ENCODE results near the gene PLA2G3. TPM values are rescaled to one million over a fixed set of nuclear protein-coding genes. Genes with fewer than 3 reads are reported as not detected.

The PLA2G3 gene
- total RNA-seq, 2 experiments from 2014 or later = not detected

- ChIA-PET CTCF (no interaction called here), POLR2A (no interaction called here)
- no peak for ATAC-seq (ENCODE audit: poor library complexity)
- Mint-ChIP-seq H3K27me3 (no peaks in the 10 kb centered on the region), H3K4me1 (ENCODE audit: low read depth) (peaks cover 3% of the 10 kb centered on the region), H3K27ac (no peak overlapping the region), H3K36me3 (ENCODE audit: low read depth) (peaks cover 72% of the 10 kb centered on the region), H3K4me3 (no peak overlapping the region), H3K9me3 (no peaks in the 10 kb centered on the region)
- DNase-seq = no peak
- Histone ChIP-seq H3K36me3 (ENCODE audit: insufficient read depth, low read length) (peaks cover 34% of the 10 kb centered on the region), H3K27me3 (ENCODE audit: control insufficient read depth in 1 of 2, insufficient read depth in 2 of 2, low read length in 2 of 2) (no peaks in the 10 kb centered on the region), H3K4me1 (ENCODE audit: insufficient read depth, low read length) (peaks cover 3% of the 10 kb centered on the region), H3K4me3 (ENCODE audit: low read length) (no peak overlapping the region), H3K27ac (ENCODE audit: low read depth in 1 of 2, low read length in 2 of 2) (no peak overlapping the region), H3K9me3 (ENCODE audit: control insufficient read depth in 1 of 2, insufficient read depth in 1 of 2, low read length in 2 of 2) (no peaks in the 10 kb centered on the region)
- TF ChIP-seq CTCF (IDR thresholded peaks at IDR 0.05) = no peak
- intact Hi-C loops (cut with DNase I, micrococcal nuclease) = no loop called here
Measured at GRCh38 chr22:31184015-31184414, 43.7 kb upstream of the PLA2G3 start.

GRCh38 chr22:31179345-31179744 lies 39.0 kb upstream of the PLA2G3 start:
- H3K4me1 ChIP-seq (ENCODE audit: insufficient read depth, low read length) = peaks cover 3% of the 10 kb centered on the region
- no peak overlapping the region for H3K27ac ChIP-seq (ENCODE audit: low read depth in 1 of 2, low read length in 2 of 2)
- POLR2A ChIA-PET = no interaction called here
- intact Hi-C loops (cut with DNase I, micrococcal nuclease) = no loop called here
- DNase-seq (no peak), ATAC-seq (ENCODE audit: poor library complexity) (no peak)
- Mint-ChIP-seq H3K36me3 (ENCODE audit: low read depth) (peaks cover 60% of the 10 kb centered on the region), H3K27ac (no peak overlapping the region), H3K4me3 (no peak overlapping the region), H3K27me3 (no peaks in the 10 kb centered on the region), H3K9me3 (no peaks in the 10 kb centered on the region), H3K4me1 (ENCODE audit: low read depth) (peaks cover 27% of the 10 kb centered on the region)
- TF ChIP-seq CTCF (IDR thresholded peaks at IDR 0.05) = no peak
- CTCF ChIA-PET = interaction anchor here (0.6 kb wide), 1 partner anchor 278 kb away, joined by 4 read pairs; no protein-coding TSS in a partner anchor
- H3K36me3 ChIP-seq (ENCODE audit: insufficient read depth, low read length) = peaks cover 32% of the 10 kb centered on the region
- no peaks in the 10 kb centered on the region for H3K9me3 ChIP-seq (ENCODE audit: control insufficient read depth in 1 of 2, insufficient read depth in 1 of 2, low read length in 2 of 2)
- no peak overlapping the region for H3K4me3 ChIP-seq (ENCODE audit: low read length)
- H3K27me3 ChIP-seq (ENCODE audit: control insufficient read depth in 1 of 2, insufficient read depth in 2 of 2, low read length in 2 of 2) = no peaks in the 10 kb centered on the region

GRCh38 chr22:31178859-31179258 lies 38.6 kb upstream of the PLA2G3 start:
- H3K4me1 Mint-ChIP-seq (ENCODE audit: low read depth) = peaks cover 28% of the 10 kb centered on the region
- no peaks in the 10 kb centered on the region for H3K9me3 Mint-ChIP-seq
- no peak for TF ChIP-seq CTCF (IDR thresholded peaks at IDR 0.05)
- Histone ChIP-seq H3K4me3 (ENCODE audit: low read length) (no peak overlapping the region), H3K27ac (ENCODE audit: low read depth in 1 of 2, low read length in 2 of 2) (no peak overlapping the region), H3K9me3 (ENCODE audit: control insufficient read depth in 1 of 2, insufficient read depth in 1 of 2, low read length in 2 of 2) (no peaks in the 10 kb centered on the region), H3K27me3 (ENCODE audit: control insufficient read depth in 1 of 2, insufficient read depth in 2 of 2, low read length in 2 of 2) (no peaks in the 10 kb centered on the region), H3K36me3 (ENCODE audit: insufficient read depth, low read length) (peaks cover 32% of the 10 kb centered on the region), H3K4me1 (ENCODE audit: insufficient read depth, low read length) (peaks cover 3% of the 10 kb centered on the region)
- ChIA-PET POLR2A (no interaction called here), CTCF (interaction anchor here (0.6 kb wide), 1 partner anchor 277 kb away, joined by 4 read pairs; no protein-coding TSS in a partner anchor)
- H3K27me3 Mint-ChIP-seq = no peaks in the 10 kb centered on the region
- H3K4me3 Mint-ChIP-seq = no peak overlapping the region
- DNase-seq = no peak
- H3K36me3 Mint-ChIP-seq (ENCODE audit: low read depth) = peaks cover 62% of the 10 kb centered on the region
- intact Hi-C loops (cut with DNase I, micrococcal nuclease) = no loop called here
- no peak overlapping the region for H3K27ac Mint-ChIP-seq
- no peak for ATAC-seq (ENCODE audit: poor library complexity)
